ENCODE results near the gene CES5A. TPM values are rescaled to one million over a fixed set of nuclear protein-coding genes. Genes with fewer than 3 reads are reported as not detected.

Gene CES5A
- total RNA-seq, 4 donors from 2014 or later, result not detected

DNA sequence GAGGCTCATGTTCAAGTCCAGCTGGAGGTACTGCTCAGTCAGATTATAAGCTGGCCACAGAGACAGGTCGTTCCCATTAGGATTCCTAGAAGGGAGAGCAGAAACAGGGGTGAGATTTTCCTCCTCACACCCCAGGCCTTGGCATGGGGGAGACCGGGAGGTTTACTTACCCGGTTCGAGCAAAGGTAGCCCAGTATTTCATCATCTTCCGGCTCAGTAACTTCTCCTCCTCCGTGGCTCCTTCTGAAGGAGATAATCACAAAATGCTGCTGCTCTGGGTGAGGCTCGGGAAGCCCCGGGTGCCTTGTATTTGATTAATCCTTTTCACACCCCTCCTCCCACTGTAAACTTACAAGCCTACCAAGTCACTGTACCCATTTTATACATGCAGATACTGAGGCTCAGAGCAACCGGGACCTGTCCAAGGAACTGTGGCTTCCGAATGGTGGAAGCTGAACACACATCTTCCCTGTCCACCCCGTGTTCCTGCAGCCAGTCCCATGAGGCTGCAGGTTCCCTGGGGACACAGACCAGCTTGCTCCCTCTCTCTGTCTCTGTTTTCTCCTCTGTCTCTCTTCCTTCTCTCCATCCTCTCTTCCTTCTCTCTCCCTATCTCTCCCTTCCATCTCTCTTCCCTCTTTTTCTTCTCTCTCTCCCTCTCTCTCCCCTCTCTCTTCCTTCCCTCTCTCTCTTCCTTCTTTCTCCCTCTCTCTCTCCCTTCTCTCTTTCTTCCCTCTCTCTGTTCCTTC, 28.4 kb downstream of the CES5A start:
- TF ChIP-seq, protein P1, sequence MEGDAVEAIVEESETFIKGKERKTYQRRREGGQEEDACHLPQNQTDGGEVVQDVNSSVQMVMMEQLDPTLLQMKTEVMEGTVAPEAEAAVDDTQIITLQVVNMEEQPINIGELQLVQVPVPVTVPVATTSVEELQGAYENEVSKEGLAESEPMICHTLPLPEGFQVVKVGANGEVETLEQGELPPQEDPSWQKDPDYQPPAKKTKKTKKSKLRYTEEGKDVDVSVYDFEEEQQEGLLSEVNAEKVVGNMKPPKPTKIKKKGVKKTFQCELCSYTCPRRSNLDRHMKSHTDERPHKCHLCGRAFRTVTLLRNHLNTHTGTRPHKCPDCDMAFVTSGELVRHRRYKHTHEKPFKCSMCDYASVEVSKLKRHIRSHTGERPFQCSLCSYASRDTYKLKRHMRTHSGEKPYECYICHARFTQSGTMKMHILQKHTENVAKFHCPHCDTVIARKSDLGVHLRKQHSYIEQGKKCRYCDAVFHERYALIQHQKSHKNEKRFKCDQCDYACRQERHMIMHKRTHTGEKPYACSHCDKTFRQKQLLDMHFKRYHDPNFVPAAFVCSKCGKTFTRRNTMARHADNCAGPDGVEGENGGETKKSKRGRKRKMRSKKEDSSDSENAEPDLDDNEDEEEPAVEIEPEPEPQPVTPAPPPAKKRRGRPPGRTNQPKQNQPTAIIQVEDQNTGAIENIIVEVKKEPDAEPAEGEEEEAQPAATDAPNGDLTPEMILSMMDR (IDR thresholded peaks at IDR 0.05 in 4 of 5, conservative IDR thresholded peaks at IDR 0.05 in 1 of 5), result no peak
- no peak for TF ChIP-seq POLR2A (IDR thresholded peaks at IDR 0.05)
- H3K36me3 ChIP-seq, result no peaks in the 10 kb centered on the region
- ATAC-seq (no peak), DNase-seq (no peak)
- in situ Hi-C loops (cut with MboI; ENCODE audit: low sequenced_read_pairs in 4 of 4) (loop anchor here in 2 of 4 donors (10.0 to 25.0 kb wide), 2 partner anchors 382 to 384 kb away; no protein-coding TSS in a partner anchor), intact Hi-C loops (cut with DNase I; ENCODE audit: low total_unique reads) (no loop called here)
- no peaks in the 10 kb centered on the region for H3K4me1 ChIP-seq
- H3K27ac ChIP-seq, result no peak overlapping the region
- H3K27me3 ChIP-seq, result peaks cover 0 to 18% (median 12%) of the 10 kb centered on the region in 3 donors
- no peak overlapping the region for H3K4me3 ChIP-seq
- H3K9me3 ChIP-seq, result no peaks in the 10 kb centered on the region

DNA sequence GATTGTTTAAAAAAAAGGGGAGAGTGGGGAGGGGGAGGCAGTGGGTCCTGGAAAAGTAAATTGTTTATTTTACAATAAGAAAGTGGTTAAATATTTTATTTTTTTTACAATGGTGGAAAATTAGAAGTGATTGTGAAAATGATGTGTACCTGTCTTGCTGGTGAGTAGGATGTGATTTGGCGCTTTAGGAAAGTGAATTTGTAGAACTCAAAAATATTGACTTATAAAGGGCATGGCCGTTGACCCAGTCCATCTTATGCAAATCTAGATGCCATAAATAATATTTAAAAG, 32.1 kb downstream of the CES5A start:
- Histone ChIP-seq H3K4me3 (no peak overlapping the region), H3K27me3 (peaks cover 0 to 10% (median 3%) of the 10 kb centered on the region in 3 donors), H3K9me3 (no peaks in the 10 kb centered on the region), H3K27ac (no peak overlapping the region), H3K36me3 (no peaks in the 10 kb centered on the region), H3K4me1 (no peaks in the 10 kb centered on the region)
- in situ Hi-C loops (cut with MboI; ENCODE audit: low sequenced_read_pairs in 4 of 4) (loop anchor here (5.0 to 25.0 kb wide), 6 partner anchors 126 to 381 kb away; no protein-coding TSS in a partner anchor), intact Hi-C loops (cut with DNase I; ENCODE audit: low total_unique reads) (loop anchor here (1.0 kb wide), 1 partner anchor 131 kb away; no protein-coding TSS in a partner anchor)
- TF ChIP-seq, protein P1 (IDR thresholded peaks at IDR 0.05 in 4 of 5, conservative IDR thresholded peaks at IDR 0.05 in 1 of 5), result peak in 1 of 5 experiments; percentile 21
- no peak for TF ChIP-seq POLR2A (IDR thresholded peaks at IDR 0.05)
- DNase-seq (no peak), ATAC-seq (no peak)

DNA sequence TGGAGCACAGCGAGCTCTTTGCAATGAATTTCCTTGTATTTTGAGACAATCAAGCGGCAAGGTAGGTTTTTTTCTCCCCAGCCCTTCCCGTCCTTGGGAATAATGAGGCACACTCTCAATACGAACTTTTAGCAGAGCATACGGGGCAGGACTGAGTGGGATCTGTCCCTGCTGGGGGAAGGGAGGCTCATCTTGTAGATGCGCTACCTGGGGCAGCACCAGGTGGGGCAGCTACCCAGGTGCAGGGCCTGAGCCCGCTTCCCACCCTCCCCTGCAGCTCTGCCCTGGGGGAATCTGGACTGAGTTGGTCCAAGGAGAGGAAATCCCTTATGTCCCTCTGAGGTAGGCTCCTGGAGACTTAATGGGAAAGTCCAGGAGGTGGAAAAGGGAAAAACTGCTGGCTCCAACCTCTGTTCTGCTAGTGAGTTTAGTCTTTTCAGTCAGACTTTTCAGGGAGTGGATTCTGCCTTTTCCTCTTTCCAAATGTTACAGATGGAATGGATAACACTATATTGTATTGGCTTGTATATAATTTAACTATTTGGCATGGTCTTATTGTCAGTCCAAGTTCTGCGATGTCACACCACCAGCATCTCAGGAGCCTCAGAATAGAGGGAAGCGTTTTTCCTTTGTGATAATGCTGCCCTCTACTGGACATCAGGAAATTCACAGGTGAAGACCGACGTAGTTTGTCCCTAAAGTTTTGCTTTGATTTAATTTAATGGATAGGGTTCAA, 32.6 kb downstream of the CES5A start:
- Histone ChIP-seq H3K27ac (no peak overlapping the region), H3K9me3 (no peaks in the 10 kb centered on the region), H3K4me1 (no peaks in the 10 kb centered on the region), H3K4me3 (no peak overlapping the region), H3K27me3 (peaks cover 0 to 10% (median 3%) of the 10 kb centered on the region in 3 donors), H3K36me3 (no peaks in the 10 kb centered on the region)
- no peak for DNase-seq
- intact Hi-C loops (cut with DNase I; ENCODE audit: low total_unique reads), result loop anchor here (1.0 kb wide), 2 partner anchors 130 to 377 kb away; no protein-coding TSS in a partner anchor
- TF ChIP-seq POLR2A (IDR thresholded peaks at IDR 0.05), result no peak
- TF ChIP-seq, protein P1 (IDR thresholded peaks at IDR 0.05 in 4 of 5, conservative IDR thresholded peaks at IDR 0.05 in 1 of 5), result peak; percentile 57 to 75 (median 61)
- in situ Hi-C loops (cut with MboI; ENCODE audit: low sequenced_read_pairs in 4 of 4), result loop anchor here (5.0 to 25.0 kb wide), 6 partner anchors 125 to 380 kb away; no protein-coding TSS in a partner anchor
- peak; percentile 55 to 69 for ATAC-seq

DNA sequence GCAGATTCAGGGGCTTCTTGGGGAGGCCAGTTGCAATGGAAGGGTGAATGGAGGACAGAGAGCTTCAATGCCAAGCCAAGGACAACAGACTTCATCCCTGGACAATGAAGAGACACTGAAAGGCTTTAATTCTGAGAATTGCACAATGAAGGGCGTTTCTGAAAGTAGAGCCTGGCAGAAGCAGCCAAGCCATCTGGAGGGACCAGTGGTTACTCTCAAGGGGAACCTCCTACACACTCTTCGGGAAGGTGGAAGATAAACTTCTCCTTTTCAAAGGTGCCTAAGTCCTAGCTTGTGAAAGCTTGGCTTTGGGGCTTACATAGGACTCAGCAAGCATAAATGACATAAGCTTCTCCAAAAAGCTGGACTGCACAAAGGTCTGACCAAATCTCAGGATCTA, 36.1 kb downstream of the CES5A start:
- no peaks in the 10 kb centered on the region for H3K4me1 ChIP-seq
- no peaks in the 10 kb centered on the region for H3K9me3 ChIP-seq
- ATAC-seq (no peak), DNase-seq (no peak)
- TF ChIP-seq POLR2A (IDR thresholded peaks at IDR 0.05), result no peak
- TF ChIP-seq, protein P1 (IDR thresholded peaks at IDR 0.05 in 4 of 5, conservative IDR thresholded peaks at IDR 0.05 in 1 of 5), result no peak
- H3K36me3 ChIP-seq, result no peaks in the 10 kb centered on the region
- in situ Hi-C loops (cut with MboI; ENCODE audit: low sequenced_read_pairs in 4 of 4) (loop anchor here in 1 of 4 donors (25.0 kb wide), 1 partner anchor 377 kb away; no protein-coding TSS in a partner anchor), intact Hi-C loops (cut with DNase I; ENCODE audit: low total_unique reads) (no loop called here)
- no peaks in the 10 kb centered on the region for H3K27me3 ChIP-seq
- no peak overlapping the region for H3K4me3 ChIP-seq
- H3K27ac ChIP-seq, result no peak overlapping the region
